BLaER1 treated with 17β-estradiol and CSF1 and Interleukin-3, amounts not matched to agents 10 nM and 100 nM (cell line): ENCODE results near the gene LDLRAD2.

Experiments used
- H3K27ac ChIP-seq, 11 experiments: shearing (Covaris generic); formaldehyde crosslinking; 2 replicates each; pipeline ENCODE4 v1.8.1; 2022
- H3K27me3 ChIP-seq, 11 experiments: shearing (Covaris generic); formaldehyde crosslinking; 2 replicates each; pipeline ENCODE4 v1.8.1; 2022
- H3K36me3 ChIP-seq, 11 experiments: shearing (Covaris generic); formaldehyde crosslinking; 2 replicates each; pipeline ENCODE4 v1.8.1; 2022
- H3K4me1 ChIP-seq, 10 experiments: shearing (Covaris generic); formaldehyde crosslinking; 2 replicates each; pipeline ENCODE4 v1.8.1; 2022
- H3K4me2 ChIP-seq, 11 experiments: shearing (Covaris generic); formaldehyde crosslinking; 2 replicates each; pipeline ENCODE4 v1.8.1; 2022
- H3K4me3 ChIP-seq, 10 experiments: shearing (Covaris generic); formaldehyde crosslinking; 2 replicates each; pipeline ENCODE4 v1.8.1; 2022
- H3K9ac ChIP-seq, 11 experiments: shearing (Covaris generic); formaldehyde crosslinking; 2 replicates each; pipeline ENCODE4 v1.8.1; 2022
- H3K9me3 ChIP-seq, 11 experiments: shearing (Covaris generic); formaldehyde crosslinking; replicated peaks in 1 of 11; 2 replicates each; pipeline ENCODE4 v1.8.1; 2022
- H4K20me1 ChIP-seq, 11 experiments: shearing (Covaris generic); formaldehyde crosslinking; 2 replicates each; pipeline ENCODE4 v1.8.1; 2022
- Cebpa-rat ChIP-seq, 11 experiments: shearing (Covaris generic); IDR thresholded peaks; 2 replicates each; pipeline ENCODE4 v1.8.1; 2022

LDLRAD2 gene

GRCh38 chr1:21847223-21848205 is 35.4 kb downstream of the LDLRAD2 start:
- Histone ChIP-seq H4K20me1 (no peaks in the 10 kb centered on the region; a peak in 3 of 22 replicates), H3K9ac (no peak overlapping the region), H3K4me1 (peaks cover 0 to 12% (median 3%) of the 10 kb centered on the region in 10 experiments; a peak in 10 of 20 replicates), H3K4me3 (no peak overlapping the region), H3K27ac (no peak overlapping the region), H3K9me3 (no peaks in the 10 kb centered on the region), H3K27me3 (no peaks in the 10 kb centered on the region), H3K36me3 (peaks cover 10 to 98% (median 80%) of the 10 kb centered on the region in 11 experiments; a peak in 21 of 22 replicates), H3K4me2 (no peak overlapping the region)
- TF ChIP-seq Cebpa-rat (IDR thresholded peaks at IDR 0.05) = no peak

- peaks cover 0 to 20% (median 5%) of the 10 kb centered on the region in 10 experiments; a peak in 10 of 20 replicates for H3K4me1 ChIP-seq
- H3K9me3 ChIP-seq = no peaks in the 10 kb centered on the region
- H3K36me3 ChIP-seq = peaks cover 5 to 96% (median 78%) of the 10 kb centered on the region in 11 experiments; a peak in 21 of 22 replicates
- TF ChIP-seq Cebpa-rat (IDR thresholded peaks at IDR 0.05) = no peak
- no peak overlapping the region for H3K4me2 ChIP-seq
- H3K9ac ChIP-seq = no peak overlapping the region
- no peaks in the 10 kb centered on the region for H3K27me3 ChIP-seq
- no peak overlapping the region for H3K27ac ChIP-seq
- H4K20me1 ChIP-seq = no peaks in the 10 kb centered on the region; a peak in 3 of 22 replicates
- no peak overlapping the region for H3K4me3 ChIP-seq
These were observed 36.6 kb downstream of the LDLRAD2 start for GRCh38 chr1:21848524-21849174.

DNA sequence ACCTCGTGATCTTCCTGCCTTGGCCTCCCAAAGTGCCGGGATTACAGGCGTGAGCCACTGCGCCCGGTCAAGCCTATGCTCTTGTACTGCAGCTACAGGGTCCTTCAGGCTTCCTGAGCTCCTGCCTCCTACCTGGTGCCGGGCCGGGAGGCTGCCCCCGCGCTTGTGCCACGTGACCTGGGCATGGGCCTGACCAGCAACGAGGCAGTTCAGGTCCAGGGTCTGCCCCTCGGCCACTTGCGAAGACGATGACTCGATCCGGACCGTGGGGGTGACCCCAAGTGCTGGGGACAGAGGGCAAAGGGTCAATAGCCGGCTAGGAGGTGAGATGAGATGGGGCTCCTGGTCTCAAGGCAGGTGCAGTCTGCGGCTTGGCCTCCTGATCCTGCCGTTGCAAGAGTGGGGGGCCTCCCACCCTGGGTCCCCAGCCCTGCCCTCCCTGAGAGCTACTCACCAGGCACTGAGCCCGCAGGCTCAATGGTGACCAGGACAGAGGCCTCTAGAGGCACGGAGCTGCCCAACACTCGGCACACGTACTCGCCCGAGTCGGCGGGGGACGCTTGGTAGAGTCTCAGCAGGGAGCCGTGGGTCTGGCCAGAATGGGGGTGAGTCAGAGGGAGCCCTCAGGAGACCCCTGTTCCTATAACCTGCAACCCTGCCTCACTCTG is 38.0 kb downstream of the LDLRAD2 start:
- no peak overlapping the region for H3K4me2 ChIP-seq
- H3K9ac ChIP-seq = no peak overlapping the region
- peaks cover 0 to 20% (median 5%) of the 10 kb centered on the region in 10 experiments; a peak in 10 of 20 replicates for H3K4me1 ChIP-seq
- no peak overlapping the region for H3K27ac ChIP-seq
- H3K36me3 ChIP-seq = peaks cover 5 to 96% (median 80%) of the 10 kb centered on the region in 11 experiments; a peak in 21 of 22 replicates
- no peaks in the 10 kb centered on the region for H3K9me3 ChIP-seq
- no peak for TF ChIP-seq Cebpa-rat (IDR thresholded peaks at IDR 0.05)
- no peak overlapping the region for H3K4me3 ChIP-seq
- peaks cover 0 to 5% (median 0%) of the 10 kb centered on the region in 11 experiments; a peak in 2 of 22 replicates for H4K20me1 ChIP-seq
- no peaks in the 10 kb centered on the region for H3K27me3 ChIP-seq

DNA sequence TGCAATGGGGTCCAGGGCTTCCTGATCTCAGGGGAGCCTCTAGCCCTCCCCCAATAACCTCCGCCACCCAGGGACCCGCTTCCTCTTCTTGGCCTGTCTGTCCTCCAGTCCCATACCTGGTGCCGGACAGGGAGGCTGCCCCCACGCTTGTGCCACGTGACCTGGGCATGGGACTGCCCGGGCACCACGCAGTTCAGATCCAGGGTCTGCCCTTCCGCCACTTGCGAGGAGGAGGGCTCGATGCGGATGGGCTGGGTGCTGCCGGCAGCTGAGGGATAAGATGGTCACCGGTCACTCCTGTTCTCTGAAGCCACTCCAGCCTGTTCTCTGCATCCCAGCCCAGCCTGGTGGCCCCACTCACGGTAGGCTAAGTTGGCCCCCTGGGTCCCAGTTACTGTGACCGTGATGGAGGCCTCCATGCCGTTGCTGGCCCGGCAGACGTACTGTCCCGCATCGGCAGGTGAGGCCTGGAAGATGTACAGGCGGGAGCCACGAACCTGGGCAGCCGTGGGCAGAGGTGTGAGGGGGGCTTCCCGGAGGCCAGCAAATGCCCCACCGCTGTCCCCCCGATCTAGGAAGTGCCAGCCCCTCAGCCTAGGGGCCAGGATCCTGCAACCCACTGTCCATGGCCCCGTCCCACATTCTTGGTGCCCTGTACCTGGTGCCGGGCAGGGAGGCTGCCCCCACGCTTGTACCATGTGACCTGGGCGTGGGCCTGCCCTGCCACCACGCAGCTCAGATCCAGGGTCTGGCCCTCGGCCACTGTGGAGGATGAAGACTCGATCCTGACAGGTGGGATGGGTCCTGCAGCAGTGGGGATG is 39.6 kb downstream of the LDLRAD2 start:
- Histone ChIP-seq H3K9ac (no peak overlapping the region), H3K9me3 (no peaks in the 10 kb centered on the region), H3K4me1 (peaks cover 0 to 34% (median 6%) of the 10 kb centered on the region in 10 experiments; a peak in 10 of 20 replicates), H3K4me3 (no peak overlapping the region), H3K27me3 (no peaks in the 10 kb centered on the region), H3K27ac (peak overlapping the region in 1 of 11 experiments; percentile 17; a peak in 1 of 22 replicates), H3K36me3 (peaks cover 5 to 98% (median 76%) of the 10 kb centered on the region in 11 experiments; a peak in 21 of 22 replicates), H4K20me1 (peaks cover 0 to 5% (median 0%) of the 10 kb centered on the region in 11 experiments; a peak in 1 of 22 replicates), H3K4me2 (peak overlapping the region in 5 of 11 experiments; percentile 12 to 66 (median 55); a peak in 6 of 22 replicates)
- TF ChIP-seq Cebpa-rat (IDR thresholded peaks at IDR 0.05) = no peak

DNA sequence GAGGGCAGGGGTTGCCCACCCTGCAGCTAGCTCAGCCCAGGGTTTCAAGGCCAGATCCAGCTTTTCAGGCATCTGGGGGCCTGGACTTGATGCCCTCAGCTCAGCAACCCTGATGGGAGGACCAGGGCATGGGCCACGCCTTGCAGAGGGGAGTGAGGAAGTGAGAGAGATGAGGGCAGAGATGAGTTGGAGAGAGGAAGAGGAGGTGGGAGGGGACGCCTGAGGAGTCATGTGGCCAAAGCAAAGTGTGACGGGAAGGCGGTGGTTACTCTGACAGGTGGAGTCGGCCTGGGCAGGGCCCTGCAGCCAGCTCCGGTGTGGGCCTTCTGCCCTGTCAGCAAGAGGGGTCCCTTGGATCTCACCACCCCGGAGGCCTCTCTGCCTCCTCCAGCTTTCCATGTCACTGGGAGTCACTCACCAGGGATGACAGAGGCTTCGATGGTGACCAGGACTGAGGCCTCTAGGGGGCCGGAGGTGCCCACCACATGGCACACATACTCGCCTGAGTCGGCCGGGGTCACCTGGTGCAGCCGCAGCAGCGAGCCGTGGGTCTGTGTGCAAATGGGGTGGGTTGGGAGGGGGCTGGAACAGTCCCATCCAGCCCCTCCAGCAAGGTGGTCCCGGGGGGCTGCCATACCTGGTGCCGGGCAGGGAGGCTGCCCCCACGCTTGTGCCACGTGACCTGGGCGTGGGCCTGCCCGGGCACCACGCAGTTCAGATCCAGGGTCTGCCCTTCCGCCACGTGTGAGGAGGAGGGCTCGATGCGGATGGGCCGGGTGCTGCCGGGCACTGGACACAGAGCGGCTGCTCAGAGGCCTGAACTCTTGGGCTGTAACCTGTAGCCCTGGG is 40.4 kb downstream of the LDLRAD2 start:
- no peaks in the 10 kb centered on the region for H3K27me3 ChIP-seq
- no peak for TF ChIP-seq Cebpa-rat (IDR thresholded peaks at IDR 0.05)
- H3K4me3 ChIP-seq = no peak overlapping the region
- peak overlapping the region in 5 of 11 experiments; percentile 12 to 66 (median 55); a peak in 7 of 22 replicates for H3K4me2 ChIP-seq
- no peak overlapping the region for H3K9ac ChIP-seq
- H3K36me3 ChIP-seq = peaks cover 5 to 98% (median 76%) of the 10 kb centered on the region in 11 experiments; a peak in 21 of 22 replicates
- H4K20me1 ChIP-seq = peaks cover 0 to 5% (median 0%) of the 10 kb centered on the region in 11 experiments; a peak in 1 of 22 replicates
- no peaks in the 10 kb centered on the region for H3K9me3 ChIP-seq
- peak overlapping the region in 2 of 11 experiments; percentile 17 to 35; a peak in 2 of 22 replicates for H3K27ac ChIP-seq
- peaks cover 0 to 43% (median 11%) of the 10 kb centered on the region in 10 experiments; a peak in 12 of 20 replicates for H3K4me1 ChIP-seq

- Histone ChIP-seq H3K4me1 (peaks cover 0 to 49% (median 16%) of the 10 kb centered on the region in 10 experiments; a peak in 12 of 20 replicates), H3K4me2 (peak overlapping the region in 3 of 11 experiments; percentile 55 to 66 (median 61); a peak in 5 of 22 replicates), H3K27ac (peak overlapping the region in 1 of 11 experiments; percentile 35; a peak in 1 of 22 replicates), H3K9me3 (no peaks in the 10 kb centered on the region), H3K4me3 (no peak overlapping the region), H3K9ac (no peak overlapping the region), H4K20me1 (peaks cover 0 to 5% (median 0%) of the 10 kb centered on the region in 11 experiments; a peak in 1 of 22 replicates), H3K36me3 (peaks cover 5 to 98% (median 72%) of the 10 kb centered on the region in 11 experiments; a peak in 21 of 22 replicates), H3K27me3 (no peaks in the 10 kb centered on the region)
- no peak for TF ChIP-seq Cebpa-rat (IDR thresholded peaks at IDR 0.05)
These were observed 41.0 kb downstream of the LDLRAD2 start for GRCh38 chr1:21853131-21853427.

DNA sequence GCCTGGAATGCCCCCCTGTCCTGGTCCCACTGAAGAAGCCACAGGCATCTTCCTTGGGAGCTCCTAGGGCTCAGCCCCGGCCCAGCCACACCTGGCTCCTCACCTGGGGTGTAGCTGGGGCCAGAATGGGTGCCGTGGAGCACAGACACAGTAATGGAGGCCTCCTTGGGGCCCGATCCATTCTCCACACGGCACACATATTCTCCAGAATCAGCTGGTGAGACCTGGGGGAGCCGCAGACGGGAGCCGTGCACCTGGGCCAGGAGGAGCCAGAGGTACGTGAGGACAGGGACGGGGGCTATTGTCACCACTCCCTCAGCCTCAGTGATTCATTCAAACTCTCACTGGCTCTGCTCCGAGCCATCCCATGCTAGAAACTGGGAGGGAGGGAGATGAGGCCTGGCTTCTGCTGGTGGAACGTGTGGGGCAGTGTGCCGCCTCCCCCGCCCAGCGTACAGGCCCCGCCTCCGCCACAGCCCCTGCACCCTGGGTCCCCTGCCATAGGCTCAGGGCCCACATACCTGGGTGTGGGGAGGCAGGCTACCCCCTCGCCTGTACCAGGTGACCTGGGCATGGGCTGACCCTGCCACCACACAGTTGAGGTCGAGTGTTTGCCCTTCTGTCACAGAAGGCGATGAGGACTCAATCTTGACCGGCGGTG is 42.2 kb downstream of the LDLRAD2 start:
- peaks cover 5 to 98% (median 68%) of the 10 kb centered on the region in 11 experiments; a peak in 19 of 22 replicates for H3K36me3 ChIP-seq
- no peak for TF ChIP-seq Cebpa-rat (IDR thresholded peaks at IDR 0.05)
- no peaks in the 10 kb centered on the region for H3K9me3 ChIP-seq

More for the DNA sequence above, 42.2 kb downstream of the LDLRAD2 start:
- Histone ChIP-seq H3K4me3 (no peak overlapping the region), H3K27ac (no peak overlapping the region; a peak in 1 of 22 replicates), H4K20me1 (peaks cover 0 to 5% (median 0%) of the 10 kb centered on the region in 11 experiments; a peak in 1 of 22 replicates), H3K4me1 (peaks cover 0 to 58% (median 20%) of the 10 kb centered on the region in 10 experiments; a peak in 12 of 20 replicates), H3K4me2 (no peak overlapping the region), H3K9ac (no peak overlapping the region), H3K27me3 (no peaks in the 10 kb centered on the region)
